Measurements from ENCODE around the gene BNIP1. TPM values are rescaled to one million over a fixed set of nuclear protein-coding genes. Genes with fewer than 3 reads are reported as not detected.

Gene BNIP1
- total RNA-seq, 4 donors from 2014 or later, result 4.8 to 8.6 (median 5.5) TPM

DNA sequence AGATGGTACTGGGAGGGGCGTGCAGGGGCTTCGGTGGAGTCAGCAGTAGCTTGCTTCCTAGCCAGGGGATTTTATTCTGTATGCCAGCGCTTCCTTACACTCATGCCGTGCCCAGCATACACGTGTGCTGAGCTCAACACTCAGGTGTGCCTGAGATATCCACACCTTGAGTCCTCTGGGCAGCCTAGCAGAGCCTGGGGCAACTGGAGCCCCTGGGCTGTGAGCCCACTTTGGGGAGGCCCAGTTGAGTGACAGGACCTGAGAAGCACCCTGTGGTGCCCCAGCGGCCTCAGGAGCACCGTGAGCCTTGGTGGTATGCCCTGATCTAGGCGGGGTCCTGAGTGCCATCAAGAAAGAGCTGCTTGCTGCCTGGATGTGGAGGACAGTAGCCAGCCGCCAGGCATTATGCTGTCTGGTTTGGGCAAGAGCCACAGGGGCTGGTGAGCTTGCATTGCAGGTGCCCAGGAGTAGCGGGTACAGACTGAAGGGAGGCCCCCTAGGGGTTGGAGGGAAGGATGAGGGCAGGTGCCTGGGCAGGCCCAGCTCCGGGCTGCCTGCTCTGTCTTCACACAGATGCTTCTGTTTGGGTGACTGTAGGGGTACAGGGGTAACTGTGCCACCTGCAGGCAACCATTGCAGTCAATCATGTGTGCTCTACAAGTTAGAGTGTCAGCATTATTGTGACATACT, 42.9 kb downstream of the BNIP1 start:
- TF ChIP-seq POLR2A (IDR thresholded peaks at IDR 0.05), result no peak
- TF ChIP-seq, protein P1, sequence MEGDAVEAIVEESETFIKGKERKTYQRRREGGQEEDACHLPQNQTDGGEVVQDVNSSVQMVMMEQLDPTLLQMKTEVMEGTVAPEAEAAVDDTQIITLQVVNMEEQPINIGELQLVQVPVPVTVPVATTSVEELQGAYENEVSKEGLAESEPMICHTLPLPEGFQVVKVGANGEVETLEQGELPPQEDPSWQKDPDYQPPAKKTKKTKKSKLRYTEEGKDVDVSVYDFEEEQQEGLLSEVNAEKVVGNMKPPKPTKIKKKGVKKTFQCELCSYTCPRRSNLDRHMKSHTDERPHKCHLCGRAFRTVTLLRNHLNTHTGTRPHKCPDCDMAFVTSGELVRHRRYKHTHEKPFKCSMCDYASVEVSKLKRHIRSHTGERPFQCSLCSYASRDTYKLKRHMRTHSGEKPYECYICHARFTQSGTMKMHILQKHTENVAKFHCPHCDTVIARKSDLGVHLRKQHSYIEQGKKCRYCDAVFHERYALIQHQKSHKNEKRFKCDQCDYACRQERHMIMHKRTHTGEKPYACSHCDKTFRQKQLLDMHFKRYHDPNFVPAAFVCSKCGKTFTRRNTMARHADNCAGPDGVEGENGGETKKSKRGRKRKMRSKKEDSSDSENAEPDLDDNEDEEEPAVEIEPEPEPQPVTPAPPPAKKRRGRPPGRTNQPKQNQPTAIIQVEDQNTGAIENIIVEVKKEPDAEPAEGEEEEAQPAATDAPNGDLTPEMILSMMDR (IDR thresholded peaks at IDR 0.05), result no peak
- intact Hi-C loops (cut with DNase I; ENCODE audit: low total_unique reads), result no loop called here
- H3K4me3 ChIP-seq (ENCODE audit: low read depth, poor library complexity, severe bottlenecking), result no peak overlapping the region
- WGBS, 2 donors, result 66 to 76% methylated on average over 8 to 10 of the region's 11 CpGs
- no peak for DNase-seq (ENCODE audit: low spot score in 2 of 2)

DNA sequence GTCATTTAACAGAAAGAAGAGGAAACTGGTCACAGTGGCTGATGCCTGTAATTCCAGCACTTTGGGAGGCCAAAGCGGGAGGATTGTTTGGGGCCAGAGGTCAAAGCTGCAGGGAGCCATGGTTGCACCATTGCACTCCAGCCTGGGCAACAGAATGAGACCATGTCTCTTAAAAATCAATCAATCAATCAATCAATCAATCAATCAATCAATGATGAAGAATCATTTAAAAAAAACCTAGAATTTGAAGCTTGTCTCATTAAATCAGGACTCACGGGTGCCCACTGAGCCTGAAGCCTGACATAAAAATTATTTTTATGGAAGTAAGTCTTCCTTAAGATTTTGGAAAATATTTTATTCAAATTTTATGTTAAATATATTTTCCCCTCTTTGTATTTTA, 43.9 kb downstream of the BNIP1 start:
- DNase-seq (ENCODE audit: low spot score in 2 of 2), result no peak
- intact Hi-C loops (cut with DNase I; ENCODE audit: low total_unique reads), result no loop called here
- 87 to 88% methylated on average over 2 of the region's 2 CpGs for WGBS, 2 donors
- no peak overlapping the region for H3K4me3 ChIP-seq (ENCODE audit: low read depth, poor library complexity, severe bottlenecking)
- TF ChIP-seq, protein P1 (IDR thresholded peaks at IDR 0.05), result no peak
- no peak for TF ChIP-seq POLR2A (IDR thresholded peaks at IDR 0.05)

DNA sequence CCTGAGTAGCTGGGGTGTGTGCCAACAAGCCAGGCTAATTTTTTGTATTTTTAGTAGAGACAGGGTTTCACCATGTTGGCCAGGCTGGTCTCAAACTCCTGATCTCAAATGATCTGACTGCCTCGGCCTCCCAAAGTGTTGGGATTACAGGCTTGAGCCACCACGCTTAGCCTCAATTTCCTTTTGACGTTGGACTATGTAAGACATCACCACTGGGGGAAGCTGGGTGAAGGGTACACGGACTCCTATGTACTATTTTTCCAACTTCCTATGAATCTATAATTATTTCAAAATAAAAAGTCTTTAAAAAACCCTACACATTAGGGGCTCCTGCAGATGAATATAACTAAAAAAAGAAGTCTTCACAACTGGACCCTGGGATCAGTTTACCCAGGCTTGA, 46.7 kb downstream of the BNIP1 start:
- intact Hi-C loops (cut with DNase I; ENCODE audit: low total_unique reads), result no loop called here
- no peak for DNase-seq (ENCODE audit: low spot score in 2 of 2)
- TF ChIP-seq POLR2A (IDR thresholded peaks at IDR 0.05), result no peak
- TF ChIP-seq, protein P1 (IDR thresholded peaks at IDR 0.05), result no peak
- no peak overlapping the region for H3K4me3 ChIP-seq (ENCODE audit: low read depth, poor library complexity, severe bottlenecking)
- 91 to 95% methylated on average over 4 of the region's 4 CpGs for WGBS, 2 donors

DNA sequence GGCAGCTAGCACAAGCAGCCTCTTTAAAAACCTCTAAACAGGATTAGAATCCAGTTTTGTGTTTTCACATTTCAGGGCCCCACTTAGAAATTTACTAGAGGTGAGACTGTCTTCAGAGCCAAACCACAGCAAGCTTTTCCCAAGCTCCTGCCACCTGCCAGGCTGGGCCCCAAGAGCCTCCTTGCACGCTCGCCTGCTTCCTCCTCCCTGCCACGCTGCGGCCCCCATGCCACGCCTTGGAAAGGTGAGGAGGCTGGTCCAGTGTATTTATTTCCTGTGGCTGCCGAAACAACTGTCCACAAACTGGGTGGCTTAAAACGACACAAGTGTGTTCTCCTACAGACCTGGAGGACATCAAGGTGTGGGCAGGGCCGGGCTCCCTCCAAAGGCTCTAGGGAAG, 47.2 kb downstream of the BNIP1 start:
- WGBS, 2 donors, result 88 to 93% methylated on average over 8 of the region's 8 CpGs
- no peak for TF ChIP-seq POLR2A (IDR thresholded peaks at IDR 0.05)
- TF ChIP-seq, protein P1 (IDR thresholded peaks at IDR 0.05), result no peak
- DNase-seq (ENCODE audit: low spot score in 2 of 2), result no peak
- intact Hi-C loops (cut with DNase I; ENCODE audit: low total_unique reads), result no loop called here
- H3K4me3 ChIP-seq (ENCODE audit: low read depth, poor library complexity, severe bottlenecking), result no peak overlapping the region

DNA sequence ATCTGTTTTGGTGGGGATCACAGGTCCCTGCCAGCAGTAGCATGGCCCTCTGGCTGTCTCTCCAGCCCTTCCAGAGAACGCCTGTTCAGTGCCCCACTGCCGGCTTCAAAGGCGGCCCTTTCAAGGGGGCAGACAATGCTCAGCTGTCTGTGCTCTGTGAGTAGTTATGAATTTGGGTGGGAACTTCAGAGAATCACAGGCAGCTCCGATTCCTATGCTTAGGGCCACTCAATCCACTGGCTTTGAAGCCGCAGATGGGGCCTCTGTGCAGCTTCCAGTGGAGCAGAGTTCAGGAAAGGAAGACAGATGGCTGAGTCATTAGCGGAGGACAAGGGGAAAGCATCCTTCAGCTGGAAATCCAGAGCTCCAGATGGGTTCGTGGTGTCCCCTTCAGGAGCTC, 48.2 kb downstream of the BNIP1 start:
- TF ChIP-seq POLR2A (IDR thresholded peaks at IDR 0.05), result no peak
- TF ChIP-seq, protein P1 (IDR thresholded peaks at IDR 0.05), result no peak
- 79 to 90% methylated on average over 7 of the region's 7 CpGs for WGBS, 2 donors
- no peak for DNase-seq (ENCODE audit: low spot score in 2 of 2)
- no peak overlapping the region for H3K4me3 ChIP-seq (ENCODE audit: low read depth, poor library complexity, severe bottlenecking)
- intact Hi-C loops (cut with DNase I; ENCODE audit: low total_unique reads), result no loop called here
